Epithelial cell of proximal tubule (primary cell): ENCODE results near the gene STYXL1. TPM values are rescaled to one million over a fixed set of nuclear protein-coding genes. Genes with fewer than 3 reads are reported as not detected.
"Not testable (repeated sequence)": the region's sequence is repeated elsewhere in the genome, so short reads cannot be mapped to it uniquely, and the experiment has no call there.

ENCODE experiments used
- DNase-seq: peaks from one replicate; pipeline ENCODE4 v3.0.0-alpha.2; 2011; ENCODE audit warnings: low read depth
- H3K4me3 ChIP-seq: 2 replicates; pipeline ENCODE4 v1.5.1; 2011; ENCODE audit warnings: low read depth, mild to moderate bottlenecking, low read length
- total RNA-seq: library from RNA; depleted of rRNA; stranded (reverse); fragments of >200 nt; gene quantifications from 2 replicates; pipeline ENCODE4 v1.2.3, GENCODE V29; 2015
- TF ChIP-seq, protein P1 (sequence below): conservative IDR thresholded peaks from 2 replicates; pipeline ENCODE4 v1.5.1; 2012; ENCODE audit warnings: low read depth, mild to moderate bottlenecking, low read length

STYXL1 gene
- total RNA-seq, 1 donor from 2014 or later = 78.0 TPM

DNA sequence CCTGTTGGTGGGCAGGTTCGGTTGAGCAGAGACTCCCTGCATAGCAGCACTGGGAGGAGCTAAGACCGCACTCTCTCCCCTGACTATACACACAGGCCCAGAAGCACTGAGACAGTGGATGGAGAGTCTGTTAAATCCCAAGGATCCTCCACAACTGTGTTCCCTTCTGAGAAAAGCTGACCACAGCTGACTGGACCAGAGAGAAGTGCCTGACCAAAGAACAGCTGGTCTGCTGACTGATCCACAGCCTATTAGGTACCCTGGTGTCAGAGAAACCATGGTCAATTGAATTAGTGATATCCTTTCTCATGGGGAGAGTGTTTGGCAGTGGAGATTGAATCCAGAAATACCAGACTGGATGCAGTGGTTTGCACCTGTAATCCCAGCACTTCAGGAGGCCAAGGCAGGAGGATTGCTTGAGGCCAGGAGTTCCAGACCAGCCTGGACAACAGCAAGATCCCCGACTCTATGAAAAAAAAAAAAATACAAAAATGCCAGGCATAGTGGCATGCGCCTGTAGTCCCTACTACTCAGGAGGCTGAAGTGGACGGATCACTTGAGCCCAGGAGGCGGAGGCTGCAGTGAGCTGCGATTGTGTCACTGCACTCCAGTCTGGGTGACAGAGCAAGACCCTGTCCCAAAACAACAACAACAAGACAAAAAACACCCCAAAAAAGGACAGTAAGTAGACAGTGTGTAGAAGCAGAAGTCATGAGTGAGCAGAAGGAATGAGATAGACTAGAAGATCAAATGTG is 25.6 kb downstream of the STYXL1 start:
- H3K4me3 ChIP-seq = no peak overlapping the region
- DNase-seq = no peak
- TF ChIP-seq, protein P1, sequence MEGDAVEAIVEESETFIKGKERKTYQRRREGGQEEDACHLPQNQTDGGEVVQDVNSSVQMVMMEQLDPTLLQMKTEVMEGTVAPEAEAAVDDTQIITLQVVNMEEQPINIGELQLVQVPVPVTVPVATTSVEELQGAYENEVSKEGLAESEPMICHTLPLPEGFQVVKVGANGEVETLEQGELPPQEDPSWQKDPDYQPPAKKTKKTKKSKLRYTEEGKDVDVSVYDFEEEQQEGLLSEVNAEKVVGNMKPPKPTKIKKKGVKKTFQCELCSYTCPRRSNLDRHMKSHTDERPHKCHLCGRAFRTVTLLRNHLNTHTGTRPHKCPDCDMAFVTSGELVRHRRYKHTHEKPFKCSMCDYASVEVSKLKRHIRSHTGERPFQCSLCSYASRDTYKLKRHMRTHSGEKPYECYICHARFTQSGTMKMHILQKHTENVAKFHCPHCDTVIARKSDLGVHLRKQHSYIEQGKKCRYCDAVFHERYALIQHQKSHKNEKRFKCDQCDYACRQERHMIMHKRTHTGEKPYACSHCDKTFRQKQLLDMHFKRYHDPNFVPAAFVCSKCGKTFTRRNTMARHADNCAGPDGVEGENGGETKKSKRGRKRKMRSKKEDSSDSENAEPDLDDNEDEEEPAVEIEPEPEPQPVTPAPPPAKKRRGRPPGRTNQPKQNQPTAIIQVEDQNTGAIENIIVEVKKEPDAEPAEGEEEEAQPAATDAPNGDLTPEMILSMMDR = no peak

DNA sequence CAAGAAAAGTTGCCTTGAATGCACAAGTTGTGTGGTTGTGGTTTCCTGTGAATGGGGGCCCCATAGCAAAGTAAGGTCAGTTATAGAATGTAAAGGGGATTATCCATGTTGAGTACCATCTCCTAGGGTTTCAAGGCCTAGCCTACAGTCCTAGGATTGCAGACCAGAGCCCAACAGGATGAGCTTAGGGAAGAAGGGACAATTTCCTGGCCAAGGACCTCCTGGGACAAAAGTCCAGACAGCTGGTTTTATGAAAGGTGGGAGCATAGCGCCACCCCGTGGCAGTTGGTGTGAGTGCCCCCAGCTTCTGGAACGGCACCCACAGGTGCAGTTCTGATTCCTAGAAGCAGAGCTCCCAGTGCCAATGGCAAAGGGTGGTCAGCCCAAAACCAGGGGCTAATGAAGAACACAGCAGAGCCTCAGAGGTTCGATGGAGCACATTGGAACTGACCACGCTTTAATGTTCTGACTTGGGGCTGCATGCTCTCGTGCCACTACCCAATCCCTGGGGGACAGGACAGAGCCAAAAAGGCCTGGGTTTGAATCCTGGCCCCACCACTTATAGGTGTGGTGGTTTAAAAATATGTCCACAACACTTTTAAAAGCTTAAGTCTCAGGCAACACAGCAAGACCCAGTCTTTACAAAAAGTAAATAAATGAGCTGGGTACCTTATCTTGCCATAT is 27.6 kb downstream of the STYXL1 start:
- no peak overlapping the region for H3K4me3 ChIP-seq
- DNase-seq = peak; percentile 12
- TF ChIP-seq, protein P1 = peak; percentile 92

DNA sequence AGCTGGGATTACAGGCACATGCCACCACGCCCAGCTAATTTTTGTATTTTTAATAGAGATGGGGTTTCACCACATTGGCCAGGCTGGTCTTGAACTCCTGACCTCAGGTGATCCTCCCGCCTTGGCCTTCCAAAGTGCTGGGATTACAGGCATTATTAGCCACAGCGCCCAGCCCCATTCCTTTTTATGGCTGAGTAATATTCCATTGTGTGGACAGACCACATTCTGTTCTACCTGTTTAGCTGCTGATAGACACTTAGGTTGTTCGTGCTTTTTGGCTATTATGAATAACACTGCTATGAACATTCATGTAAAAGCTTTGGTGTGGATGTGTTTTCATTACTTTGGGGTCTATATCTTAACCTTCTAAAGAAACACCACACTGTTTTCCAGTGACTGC is 29.3 kb downstream of the STYXL1 start:
- not testable (repeated sequence) for H3K4me3 ChIP-seq, DNase-seq

DNA sequence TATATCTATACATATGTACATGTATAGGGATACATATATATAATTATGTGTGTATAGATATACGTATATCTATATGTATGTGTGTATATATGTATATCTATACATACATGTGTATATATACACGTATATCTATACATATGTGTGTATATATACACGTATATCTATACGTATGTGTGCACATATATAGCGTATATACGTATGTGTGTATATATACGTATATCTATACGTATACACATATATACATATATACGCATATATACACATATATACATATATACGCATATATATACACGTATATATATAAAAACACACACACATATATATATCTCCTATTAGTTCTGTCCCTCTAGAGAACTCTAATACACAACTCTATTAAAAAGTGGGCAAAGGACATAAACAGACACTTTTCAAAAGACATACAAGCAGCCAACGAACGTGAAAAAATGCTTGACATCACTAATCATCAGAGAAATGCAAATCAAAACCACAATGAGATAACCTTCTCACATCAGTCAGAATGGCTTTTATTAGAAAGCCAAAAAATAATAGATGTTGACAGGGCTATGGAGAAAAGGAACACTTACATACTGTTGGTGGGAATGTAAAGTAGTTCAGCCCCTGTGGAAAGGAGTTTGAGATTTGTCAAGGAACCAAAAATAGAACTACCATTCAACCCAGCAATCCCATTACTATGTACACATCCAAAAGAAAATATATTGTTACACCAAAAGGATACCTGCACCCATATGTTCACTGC is 31.4 kb downstream of the STYXL1 start:
- no peak overlapping the region for H3K4me3 ChIP-seq
- TF ChIP-seq, protein P1 = no peak
- no peak for DNase-seq

DNA sequence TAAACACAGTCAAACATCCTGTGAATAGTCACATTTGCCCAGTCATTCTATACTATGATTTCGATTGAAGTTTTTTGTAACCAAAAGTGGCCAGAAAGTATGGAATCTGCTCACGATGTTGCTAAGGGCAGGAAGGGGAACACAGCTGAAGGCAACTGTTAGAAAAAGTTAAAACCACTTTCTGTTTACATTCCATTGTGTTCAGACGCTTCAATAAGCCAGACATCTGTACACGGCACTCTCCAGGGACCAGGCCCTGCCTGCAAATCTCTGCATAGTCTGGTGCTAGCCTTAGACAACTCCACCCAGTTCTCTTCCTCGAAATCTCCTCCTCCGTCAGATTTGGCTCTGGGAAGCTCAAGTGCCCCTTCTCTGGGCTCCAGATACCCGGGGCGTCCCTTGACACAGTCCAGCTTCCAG is 36.3 kb downstream of the STYXL1 start:
- no peak for DNase-seq
- H3K4me3 ChIP-seq = no peak overlapping the region
- TF ChIP-seq, protein P1 = no peak

DNA sequence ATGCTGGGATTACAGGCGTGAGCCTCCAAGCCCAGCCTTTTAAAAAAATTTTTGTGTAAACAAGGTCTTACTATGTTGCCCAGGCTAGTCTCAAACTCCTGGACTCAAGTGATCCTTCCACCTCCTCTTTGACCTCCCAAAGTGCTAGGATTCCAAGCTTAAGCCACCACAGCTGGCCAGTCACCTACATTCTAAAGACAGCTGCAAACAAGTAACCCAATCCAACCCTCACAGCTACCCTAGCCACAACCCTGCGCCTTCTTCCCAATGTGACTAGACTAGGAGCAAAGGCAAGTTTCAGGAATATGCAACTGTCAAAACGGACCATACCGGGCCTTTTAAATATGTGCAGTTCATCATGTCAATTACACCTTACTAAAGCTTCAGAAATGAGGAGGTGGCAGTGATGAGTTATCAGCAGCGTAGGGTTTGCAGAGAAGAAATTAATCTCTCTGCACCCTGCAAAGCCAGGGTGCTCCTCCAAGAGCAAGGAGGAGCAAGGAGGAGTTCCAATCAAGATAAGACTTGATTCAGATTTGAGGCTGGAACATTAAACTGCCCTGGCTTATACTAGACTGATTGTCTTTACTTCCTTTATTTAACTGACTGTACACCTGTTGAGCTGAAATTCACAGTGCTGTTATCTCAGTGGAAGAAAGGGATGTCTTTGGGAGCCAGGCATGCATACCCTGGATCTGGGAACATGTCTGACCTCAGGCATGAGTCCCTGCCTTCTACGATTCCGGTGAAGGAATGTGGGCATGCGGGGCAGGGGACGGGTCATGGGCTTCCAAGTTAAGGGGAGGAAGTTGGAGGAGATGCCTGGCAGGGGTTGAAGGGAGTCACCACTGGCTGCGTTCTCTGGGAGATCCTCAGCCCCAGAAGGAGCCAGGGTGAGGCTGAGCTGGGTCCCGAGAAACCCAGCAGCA is 37.9 kb downstream of the STYXL1 start:
- DNase-seq = no peak
- TF ChIP-seq, protein P1 = no peak
- H3K4me3 ChIP-seq = no peak overlapping the region
